ENCODE measurements around the gene IGFBP7. TPM values are rescaled to one million over a fixed set of nuclear protein-coding genes. Genes with fewer than 3 reads are reported as not detected.

Gene IGFBP7
- total and polyA plus RNA-seq, 2 experiments from 2014 or later: 68.9 to 87.2 TPM

- TF ChIP-seq, protein P1, sequence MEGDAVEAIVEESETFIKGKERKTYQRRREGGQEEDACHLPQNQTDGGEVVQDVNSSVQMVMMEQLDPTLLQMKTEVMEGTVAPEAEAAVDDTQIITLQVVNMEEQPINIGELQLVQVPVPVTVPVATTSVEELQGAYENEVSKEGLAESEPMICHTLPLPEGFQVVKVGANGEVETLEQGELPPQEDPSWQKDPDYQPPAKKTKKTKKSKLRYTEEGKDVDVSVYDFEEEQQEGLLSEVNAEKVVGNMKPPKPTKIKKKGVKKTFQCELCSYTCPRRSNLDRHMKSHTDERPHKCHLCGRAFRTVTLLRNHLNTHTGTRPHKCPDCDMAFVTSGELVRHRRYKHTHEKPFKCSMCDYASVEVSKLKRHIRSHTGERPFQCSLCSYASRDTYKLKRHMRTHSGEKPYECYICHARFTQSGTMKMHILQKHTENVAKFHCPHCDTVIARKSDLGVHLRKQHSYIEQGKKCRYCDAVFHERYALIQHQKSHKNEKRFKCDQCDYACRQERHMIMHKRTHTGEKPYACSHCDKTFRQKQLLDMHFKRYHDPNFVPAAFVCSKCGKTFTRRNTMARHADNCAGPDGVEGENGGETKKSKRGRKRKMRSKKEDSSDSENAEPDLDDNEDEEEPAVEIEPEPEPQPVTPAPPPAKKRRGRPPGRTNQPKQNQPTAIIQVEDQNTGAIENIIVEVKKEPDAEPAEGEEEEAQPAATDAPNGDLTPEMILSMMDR (IDR thresholded peaks at IDR 0.05; ENCODE audit: low read depth, low read length): no peak
Measured at GRCh38 chr4:57042711-57043169, 67.4 kb downstream of the IGFBP7 start.

DNA sequence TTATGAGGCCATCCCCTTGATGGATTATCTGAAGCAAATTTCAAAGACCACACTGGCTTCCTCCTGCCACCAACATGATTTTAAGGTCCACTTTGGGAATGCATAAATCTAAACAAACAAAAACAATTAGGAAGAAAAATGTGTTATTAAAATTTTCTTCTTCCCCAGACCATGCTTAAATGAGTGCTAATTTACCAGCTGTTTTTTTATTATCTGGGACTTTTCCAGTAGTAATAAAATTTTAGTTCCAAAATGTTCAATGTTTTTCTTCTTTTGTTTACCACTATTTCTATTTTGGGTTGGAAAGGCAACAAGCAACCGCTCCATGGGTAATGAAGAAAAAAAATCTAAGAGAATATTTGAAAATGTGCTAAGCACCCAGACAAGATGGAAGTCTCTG, 69.2 kb downstream of the IGFBP7 start:
- no peak for DNase-seq (ENCODE audit: low read depth in 1 of 2, low spot score in 1 of 2)
- H3K9me3 ChIP-seq (ENCODE audit: low read depth): no peaks in the 10 kb centered on the region
- H3K4me3 ChIP-seq: no peak overlapping the region
- no peaks in the 10 kb centered on the region for H3K36me3 ChIP-seq
- no peak overlapping the region for H3K27ac ChIP-seq
- H3K27me3 ChIP-seq: no peaks in the 10 kb centered on the region
- no peaks in the 10 kb centered on the region for H3K4me1 ChIP-seq (ENCODE audit: low read depth)
- TF ChIP-seq, protein P1 (IDR thresholded peaks at IDR 0.05; ENCODE audit: low read depth, low read length): no peak

More at GRCh38 chr4:57042711-57043169, 67.4 kb downstream of the IGFBP7 start:
- H3K9me3 ChIP-seq (ENCODE audit: low read depth): no peaks in the 10 kb centered on the region
- no peaks in the 10 kb centered on the region for H3K27me3 ChIP-seq
- no peak overlapping the region for H3K27ac ChIP-seq
- peak in 1 of 2 donors; percentile 87 for DNase-seq (ENCODE audit: low read depth in 1 of 2, low spot score in 1 of 2)
- no peak overlapping the region for H3K4me3 ChIP-seq
- H3K36me3 ChIP-seq: no peaks in the 10 kb centered on the region
- H3K4me1 ChIP-seq (ENCODE audit: low read depth): no peaks in the 10 kb centered on the region

DNA sequence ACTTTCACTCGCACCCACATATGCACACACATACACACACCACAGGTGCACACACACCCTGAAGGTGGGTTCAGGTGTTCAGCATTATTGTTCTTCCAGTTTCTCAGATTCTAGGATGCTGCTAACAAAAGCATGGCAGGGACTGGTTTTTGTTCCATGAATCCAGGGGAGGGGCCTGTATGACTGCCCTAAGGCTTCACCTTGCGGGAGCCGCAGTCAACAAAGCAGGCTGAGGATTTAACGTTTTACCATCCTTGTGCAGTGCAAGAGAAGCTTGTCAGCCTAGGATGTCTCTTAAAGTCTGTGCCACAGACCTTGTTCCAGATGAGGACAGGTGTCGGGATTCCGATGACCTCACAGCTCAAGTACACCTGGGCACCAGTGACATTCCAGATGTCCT, 69.7 kb downstream of the IGFBP7 start:
- no peaks in the 10 kb centered on the region for H3K9me3 ChIP-seq (ENCODE audit: low read depth)
- TF ChIP-seq, protein P1 (IDR thresholded peaks at IDR 0.05; ENCODE audit: low read depth, low read length): no peak
- H3K36me3 ChIP-seq: no peaks in the 10 kb centered on the region
- DNase-seq (ENCODE audit: low read depth in 1 of 2, low spot score in 1 of 2): no peak
- no peaks in the 10 kb centered on the region for H3K4me1 ChIP-seq (ENCODE audit: low read depth)
- no peaks in the 10 kb centered on the region for H3K27me3 ChIP-seq
- no peak overlapping the region for H3K27ac ChIP-seq
- H3K4me3 ChIP-seq: no peak overlapping the region

- Histone ChIP-seq H3K4me3 (no peak overlapping the region), H3K27me3 (no peaks in the 10 kb centered on the region), H3K27ac (no peak overlapping the region), H3K4me1 (ENCODE audit: low read depth) (no peaks in the 10 kb centered on the region), H3K36me3 (no peaks in the 10 kb centered on the region), H3K9me3 (ENCODE audit: low read depth) (no peaks in the 10 kb centered on the region)
- peak in 1 of 2 donors; percentile 29 for DNase-seq (ENCODE audit: low read depth in 1 of 2, low spot score in 1 of 2)
- TF ChIP-seq, protein P1 (IDR thresholded peaks at IDR 0.05; ENCODE audit: low read depth, low read length): no peak
Measured at GRCh38 chr4:57039345-57039744, 70.8 kb downstream of the IGFBP7 start.

DNA sequence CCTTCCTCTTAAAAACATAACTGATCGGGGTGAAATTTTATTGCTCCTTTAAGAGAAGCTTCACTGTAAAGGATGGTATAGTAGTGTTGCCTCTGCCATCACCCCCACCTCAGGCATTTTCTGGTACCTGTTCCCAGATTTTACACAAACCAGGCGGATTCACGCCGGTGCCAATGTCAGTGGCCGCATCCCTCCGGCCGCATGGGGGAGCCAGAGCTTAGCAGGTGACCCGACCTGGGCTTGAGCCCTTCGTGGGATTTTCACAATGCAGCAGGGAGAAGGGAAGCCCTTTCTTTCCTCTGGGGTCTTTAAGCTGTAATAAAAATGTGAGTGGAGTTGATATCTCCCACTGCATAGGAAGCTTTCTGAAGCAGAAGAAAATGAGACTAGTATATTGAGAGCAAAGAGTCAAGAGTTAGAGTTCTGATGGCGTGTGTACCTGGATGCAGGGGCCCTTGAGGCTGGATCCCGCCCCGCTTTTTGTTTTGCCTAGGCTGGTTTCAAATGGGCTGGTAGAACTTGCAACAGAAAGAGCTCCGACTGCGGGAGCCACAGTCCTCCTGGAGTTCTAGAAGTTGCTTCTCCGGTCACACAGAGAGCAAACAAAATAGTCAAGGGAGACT, 72.1 kb downstream of the IGFBP7 start:
- H3K4me3 ChIP-seq: no peak overlapping the region
- TF ChIP-seq, protein P1 (IDR thresholded peaks at IDR 0.05; ENCODE audit: low read depth, low read length): peak; percentile 94
- no peak overlapping the region for H3K27ac ChIP-seq
- DNase-seq (ENCODE audit: low read depth in 1 of 2, low spot score in 1 of 2): peak; percentile 70 to 85
- no peaks in the 10 kb centered on the region for H3K4me1 ChIP-seq (ENCODE audit: low read depth)
- no peaks in the 10 kb centered on the region for H3K36me3 ChIP-seq
- H3K27me3 ChIP-seq: no peaks in the 10 kb centered on the region
- H3K9me3 ChIP-seq (ENCODE audit: low read depth): no peaks in the 10 kb centered on the region
